Measurements from ENCODE around the gene URB1. TPM values are rescaled to one million over a fixed set of nuclear protein-coding genes. Genes with fewer than 3 reads are reported as not detected.

URB1 gene
- total RNA-seq, 4 donors from 2014 or later: 11.1 to 24.8 (median 17.9) TPM

- H3K27ac ChIP-seq: peak overlapping the region; percentile 98 to 100 (median 99)
- H3K4me3 ChIP-seq: peak overlapping the region; percentile 59 to 97 (median 84)
- H3K27me3 ChIP-seq: no peaks in the 10 kb centered on the region
- intact Hi-C loops (cut with DNase I): no loop called here
- TF ChIP-seq POLR2A (IDR thresholded peaks at IDR 0.05) (peak in 2 of 4 donors; percentile 91), CTCF (IDR thresholded peaks at IDR 0.05) (no peak)
- 2% methylated on average over 13 to 32 of the region's 63 CpGs for WGBS, 2 donors
- peaks cover 0 to 3% (median 0%) of the 10 kb centered on the region in 3 donors for H3K36me3 ChIP-seq
- peak; percentile 10 for DNase-seq
- no peaks in the 10 kb centered on the region for H3K9me3 ChIP-seq
- peaks cover 18 to 63% (median 33%) of the 10 kb centered on the region in 3 donors for H3K4me1 ChIP-seq
Observed at GRCh38 chr21:32411350-32412161, 18.7 kb upstream of the URB1 start.

- H3K4me1 ChIP-seq: peaks cover 22 to 63% (median 30%) of the 10 kb centered on the region in 3 donors
- WGBS, 2 donors: 45 to 51% methylated on average over 5 of the region's 5 CpGs
- no peaks in the 10 kb centered on the region for H3K9me3 ChIP-seq
- intact Hi-C loops (cut with DNase I): no loop called here
- H3K4me3 ChIP-seq: peak overlapping the region in 3 of 4 donors; percentile 79 to 97 (median 88)
- DNase-seq: no peak
- no peaks in the 10 kb centered on the region for H3K36me3 ChIP-seq
- peak overlapping the region; percentile 98 to 100 (median 99) for H3K27ac ChIP-seq
- H3K27me3 ChIP-seq: no peaks in the 10 kb centered on the region
- TF ChIP-seq CTCF (IDR thresholded peaks at IDR 0.05): no peak
- no peak for TF ChIP-seq POLR2A (IDR thresholded peaks at IDR 0.05)
Observed at GRCh38 chr21:32410916-32411315, 18.1 kb upstream of the URB1 start.

DNA sequence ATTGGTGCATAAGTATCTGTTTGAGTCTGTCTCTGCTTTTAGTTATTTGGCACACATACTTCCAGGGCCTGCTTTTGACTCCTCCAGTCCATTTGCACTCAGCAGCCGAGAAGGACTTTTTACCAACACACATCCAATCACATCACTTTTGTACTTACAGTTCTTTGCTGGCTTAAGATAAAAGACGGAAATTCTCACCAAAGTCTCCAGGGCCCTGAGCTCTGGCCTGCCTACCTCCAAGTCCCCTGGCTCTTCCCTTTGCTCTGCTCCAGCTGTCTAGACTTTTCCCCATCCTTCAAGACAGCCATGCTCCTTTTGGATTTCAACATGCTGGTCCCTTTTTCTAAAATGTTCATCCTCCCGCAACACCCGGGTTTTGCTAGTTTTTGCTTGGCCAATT is 17.5 kb upstream of the URB1 start:
- 66 to 80% methylated on average over 4 of the region's 4 CpGs for WGBS, 2 donors
- Histone ChIP-seq H3K9me3 (no peaks in the 10 kb centered on the region), H3K4me3 (no peak overlapping the region), H3K27me3 (no peaks in the 10 kb centered on the region), H3K4me1 (peaks cover 22 to 59% (median 24%) of the 10 kb centered on the region in 3 donors), H3K27ac (peak overlapping the region; percentile 98 to 100 (median 99)), H3K36me3 (no peaks in the 10 kb centered on the region)
- intact Hi-C loops (cut with DNase I): no loop called here
- no peak for TF ChIP-seq POLR2A (IDR thresholded peaks at IDR 0.05)
- no peak for TF ChIP-seq CTCF (IDR thresholded peaks at IDR 0.05)
- no peak for DNase-seq

DNA sequence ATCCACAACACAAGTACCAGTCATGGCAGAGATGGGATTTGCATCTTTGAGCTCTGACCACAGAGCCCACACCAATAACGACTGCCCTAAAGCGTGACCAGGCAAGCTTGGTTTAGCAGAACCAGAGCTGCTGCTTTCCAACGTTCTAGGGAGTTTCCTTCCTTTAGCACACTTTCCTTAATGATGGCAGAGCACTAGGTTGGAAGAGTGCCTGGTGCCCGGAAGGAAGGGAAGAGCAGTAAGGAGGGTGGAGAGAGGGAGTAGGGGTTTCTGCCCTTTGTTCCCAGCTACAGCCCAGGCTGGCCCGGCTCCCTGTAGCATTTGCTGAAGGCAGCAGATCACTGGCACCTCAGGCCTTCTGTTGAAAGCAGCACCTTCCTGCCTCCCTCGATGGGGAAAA is 13.6 kb upstream of the URB1 start:
- no peaks in the 10 kb centered on the region for H3K9me3 ChIP-seq
- H3K27ac ChIP-seq: peak overlapping the region; percentile 23 to 74 (median 50)
- H3K27me3 ChIP-seq: no peaks in the 10 kb centered on the region
- H3K4me1 ChIP-seq: peaks cover 9 to 40% (median 24%) of the 10 kb centered on the region in 3 donors
- H3K4me3 ChIP-seq: no peak overlapping the region
- DNase-seq: no peak
- H3K36me3 ChIP-seq: no peaks in the 10 kb centered on the region
- intact Hi-C loops (cut with DNase I): loop anchor here (10.0 kb wide), 1 partner anchor 198 kb away; no protein-coding TSS in a partner anchor
- 33 to 35% methylated on average over 6 of the region's 6 CpGs for WGBS, 2 donors
- TF ChIP-seq CTCF (IDR thresholded peaks at IDR 0.05) (no peak), POLR2A (IDR thresholded peaks at IDR 0.05) (no peak)

DNA sequence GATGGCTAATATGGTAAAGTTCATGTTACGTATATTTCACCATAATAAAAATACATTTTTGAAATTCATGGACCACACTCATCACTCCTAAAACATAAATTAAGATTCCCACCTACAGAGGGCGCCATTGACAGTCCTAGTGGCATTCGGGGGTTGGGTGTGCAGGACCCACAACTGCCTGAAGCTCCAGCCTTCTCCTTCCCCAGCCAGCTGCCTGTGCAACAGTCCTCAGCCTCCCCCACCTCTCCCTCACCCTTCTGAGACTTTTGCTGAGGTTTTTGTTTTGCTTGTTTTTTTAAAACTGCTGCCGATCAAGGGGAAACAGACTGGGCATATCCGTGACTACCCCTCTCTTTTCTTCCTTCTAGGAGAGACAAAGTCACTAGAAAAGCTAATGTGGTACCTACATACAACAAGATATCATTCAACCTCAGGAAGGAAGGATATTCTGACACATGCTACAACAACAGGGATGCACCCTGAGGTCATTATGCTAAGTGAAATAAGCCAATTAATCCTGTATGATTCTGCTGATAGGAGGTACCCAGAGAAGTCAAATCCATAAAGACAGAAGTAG is 10.5 kb upstream of the URB1 start:
- Histone ChIP-seq H3K27me3 (peaks cover 0 to 6% (median 0%) of the 10 kb centered on the region in 4 donors), H3K4me3 (no peak overlapping the region), H3K36me3 (no peaks in the 10 kb centered on the region), H3K27ac (no peak overlapping the region), H3K9me3 (no peaks in the 10 kb centered on the region), H3K4me1 (peaks cover 5 to 24% (median 10%) of the 10 kb centered on the region in 3 donors)
- no peak for DNase-seq
- intact Hi-C loops (cut with DNase I): loop anchor here (10.0 kb wide), 1 partner anchor 202 kb away; no protein-coding TSS in a partner anchor
- TF ChIP-seq POLR2A (IDR thresholded peaks at IDR 0.05) (no peak), CTCF (IDR thresholded peaks at IDR 0.05) (peak; percentile 22 to 73 (median 61))
- 8 to 15% methylated on average over 5 of the region's 5 CpGs for WGBS, 2 donors
